Anterior cingulate cortex (tissue), 58 donors: ENCODE data around the gene SSU72.
"Not testable (repeated sequence)": the region's sequence is repeated elsewhere in the genome, so short reads cannot be mapped to it uniquely, and the experiment has no call there.

Experiments
- DNase-seq, 58 donors: peaks; one replicate each; lab custom pipeline; 2025; lab: John Stamatoyannopoulos, UW

Gene SSU72

DNA sequence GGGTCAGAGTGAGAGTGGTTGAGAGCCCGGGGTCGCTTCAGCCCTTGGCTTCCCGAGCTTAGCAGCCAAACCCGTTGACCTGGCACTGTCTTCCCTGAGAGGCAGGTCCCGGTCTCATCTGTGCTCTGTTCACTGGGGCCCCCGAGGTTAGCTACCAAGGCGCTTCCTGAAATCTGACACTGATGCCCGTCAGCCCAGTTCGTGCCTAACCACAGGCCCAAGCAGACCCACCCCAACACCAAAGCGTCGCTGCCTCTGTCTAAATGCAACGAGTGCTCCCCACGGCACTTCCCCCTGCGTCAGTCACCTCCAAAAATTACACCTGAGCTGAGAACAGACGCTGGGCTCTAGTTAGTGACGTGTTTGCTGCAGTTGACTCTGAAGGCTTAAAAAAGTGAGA, 60.3 kb downstream of the SSU72 start:
- DNase-seq, result not testable (repeated sequence)

DNA sequence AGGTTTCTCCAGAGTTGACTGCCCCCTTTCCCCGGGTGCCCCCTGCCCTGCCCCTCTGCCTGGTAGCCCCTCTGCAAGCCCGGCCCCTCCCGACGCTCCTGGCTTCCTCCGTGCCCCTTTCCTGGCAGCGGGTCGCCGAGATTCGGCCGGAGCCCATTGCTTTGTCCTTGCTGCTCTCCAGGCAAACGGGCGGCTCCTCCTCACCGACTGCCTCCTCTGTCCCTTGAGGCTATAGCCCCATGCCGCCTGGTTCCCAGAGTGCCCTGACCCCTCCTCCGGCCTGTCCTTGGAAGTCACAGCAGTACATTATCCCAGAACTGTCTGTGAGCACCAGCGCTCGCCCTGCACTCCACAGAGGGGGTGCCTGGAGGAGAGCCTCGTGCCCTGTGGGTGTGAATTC, 61.0 kb downstream of the SSU72 start:
- DNase-seq, result not testable (repeated sequence)

DNA sequence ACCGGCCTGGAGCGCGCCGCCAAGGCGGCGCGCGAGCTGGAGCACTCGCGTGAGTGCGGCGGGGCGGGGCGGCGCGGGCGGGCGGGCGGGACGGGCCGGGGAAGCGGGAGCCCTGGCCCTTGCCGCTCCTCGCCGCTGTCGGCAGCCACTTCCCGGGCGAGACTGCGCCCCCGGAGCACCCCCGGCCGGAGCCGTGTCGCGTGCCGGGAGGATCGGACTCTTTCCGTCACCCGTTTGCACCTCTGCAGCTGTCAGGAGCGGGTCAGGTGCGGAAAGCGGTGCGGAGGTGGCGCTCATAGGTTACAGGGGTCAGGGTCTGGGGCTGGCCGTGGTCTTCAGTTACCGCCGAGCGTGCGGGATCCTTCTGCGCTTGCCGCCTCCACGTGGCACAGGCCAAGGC, 62.2 kb downstream of the SSU72 start:
- not testable (repeated sequence) for DNase-seq

DNA sequence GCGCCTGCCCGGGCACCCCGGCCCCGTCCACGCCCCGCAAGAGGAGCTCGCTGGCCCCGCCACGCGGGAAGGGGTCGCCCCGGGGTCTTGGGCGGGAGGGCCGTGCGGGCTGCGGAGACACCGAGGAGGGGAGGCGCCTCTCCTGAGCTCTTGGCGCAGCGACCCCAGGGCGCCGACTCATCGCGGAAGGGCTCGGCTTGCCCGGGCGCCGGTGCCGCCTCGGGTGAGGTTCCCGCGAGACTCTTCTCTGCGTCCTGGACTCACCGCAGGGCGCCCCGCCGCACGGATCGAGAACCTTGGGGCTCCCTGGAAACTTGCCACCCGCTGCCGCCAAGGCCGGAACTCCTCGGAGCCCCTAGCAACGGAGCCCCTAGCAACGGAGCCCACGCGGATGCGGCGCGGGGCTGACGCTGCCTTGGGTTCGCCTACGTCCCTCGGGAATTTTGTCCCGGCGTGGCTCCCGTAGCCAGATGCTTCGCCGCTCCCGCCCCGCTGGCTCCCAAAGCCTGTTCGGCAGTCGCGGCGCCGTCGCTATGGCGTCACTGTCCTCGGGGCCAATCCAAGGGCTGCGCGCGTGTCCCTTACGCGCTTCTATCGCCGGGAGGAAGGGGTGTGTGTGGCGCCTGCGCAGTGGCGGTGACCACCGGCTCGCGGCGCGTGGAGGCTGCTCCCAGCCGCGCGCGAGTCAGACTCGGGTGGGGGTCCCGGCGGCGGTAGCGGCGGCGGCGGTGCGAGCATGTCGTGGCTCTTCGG, 63.0 kb downstream of the SSU72 start, which contains the start of gene ATAD3A:
TSS of gene ATAD3A (plus strand) at position 630 of the 753 bp plus-strand sequence. CDS start at position 737, 107 bp downstream.
- peak; percentile 72 to 99 (median 97) for DNase-seq

- DNase-seq, result no peak
Observed at GRCh38 chr1:1510912-1511532, 63.6 kb downstream of the SSU72 start.

DNA sequence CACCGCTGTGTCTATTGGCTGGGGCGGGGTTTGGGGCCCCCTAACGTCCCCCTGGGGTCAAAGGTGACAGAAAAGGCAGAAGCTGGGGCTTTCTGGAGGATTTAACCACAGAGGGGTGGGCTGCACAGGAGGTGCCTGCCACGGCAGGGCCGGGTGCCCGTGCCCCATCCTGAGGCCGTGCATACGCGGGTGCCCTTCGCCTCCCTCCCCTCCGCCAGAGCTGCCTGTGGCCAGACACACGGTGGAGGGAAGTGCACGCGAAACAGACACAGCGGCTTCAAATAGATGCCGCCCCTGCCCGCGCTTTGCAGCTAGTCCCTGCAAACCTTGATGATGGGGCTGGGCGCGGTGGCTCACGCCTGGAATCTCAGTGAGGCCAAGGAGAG, 65.2 kb downstream of the SSU72 start:
- not testable (repeated sequence) for DNase-seq

DNA sequence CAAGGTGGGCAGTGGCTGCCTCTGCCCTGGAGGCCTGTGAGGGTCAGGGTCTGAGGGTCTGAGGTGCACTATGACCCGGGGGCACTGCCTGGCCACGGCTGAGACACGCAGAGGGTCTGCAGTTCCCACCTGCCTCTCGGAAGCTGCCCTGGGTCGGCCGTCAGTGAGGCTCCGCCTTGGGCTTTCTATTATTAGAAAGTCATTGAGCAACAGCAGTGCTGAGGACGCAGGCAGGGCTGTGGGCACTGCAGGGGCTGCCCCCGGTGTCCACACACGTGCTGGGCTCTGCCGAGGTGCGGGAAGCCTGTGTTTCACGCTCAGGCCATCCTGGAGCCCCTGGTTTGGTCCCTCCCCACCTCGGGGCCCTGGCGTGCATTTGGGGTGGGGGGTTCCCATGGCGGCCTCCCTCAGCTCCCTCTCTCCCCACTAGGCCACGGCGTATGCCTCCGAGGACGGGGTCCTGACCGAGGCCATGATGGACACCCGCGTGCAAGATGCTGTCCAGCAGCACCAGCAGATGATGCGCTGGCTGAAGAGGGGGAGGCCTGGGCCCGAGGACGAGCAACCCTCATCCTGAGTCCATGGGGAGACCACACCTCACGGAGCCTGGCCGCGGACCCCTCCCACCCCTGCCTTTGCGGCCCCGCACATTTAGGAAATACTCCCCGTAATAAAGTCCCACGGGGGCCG, 65.7 kb downstream of the SSU72 start:
- DNase-seq, result not testable (repeated sequence)

DNA sequence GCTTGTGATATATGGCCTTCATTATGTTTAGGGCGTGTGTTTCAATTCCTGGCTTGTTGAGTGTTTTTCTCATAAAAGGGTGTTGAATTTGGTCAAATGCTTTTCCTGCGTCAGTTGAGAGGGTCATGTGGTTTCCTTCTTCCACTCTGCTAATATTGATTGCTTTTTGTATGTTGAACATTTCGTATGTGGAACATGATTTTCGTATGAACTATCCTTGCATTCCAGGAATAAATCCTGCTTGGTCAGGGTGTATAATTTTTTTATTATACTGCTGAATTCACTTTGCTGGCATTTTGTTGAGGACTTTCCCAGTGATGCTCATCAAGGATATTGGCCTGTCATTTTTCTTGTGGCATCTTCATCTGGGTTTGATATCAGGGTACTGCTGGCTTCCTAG, 67.4 kb downstream of the SSU72 start:
- DNase-seq, result no peak

DNA sequence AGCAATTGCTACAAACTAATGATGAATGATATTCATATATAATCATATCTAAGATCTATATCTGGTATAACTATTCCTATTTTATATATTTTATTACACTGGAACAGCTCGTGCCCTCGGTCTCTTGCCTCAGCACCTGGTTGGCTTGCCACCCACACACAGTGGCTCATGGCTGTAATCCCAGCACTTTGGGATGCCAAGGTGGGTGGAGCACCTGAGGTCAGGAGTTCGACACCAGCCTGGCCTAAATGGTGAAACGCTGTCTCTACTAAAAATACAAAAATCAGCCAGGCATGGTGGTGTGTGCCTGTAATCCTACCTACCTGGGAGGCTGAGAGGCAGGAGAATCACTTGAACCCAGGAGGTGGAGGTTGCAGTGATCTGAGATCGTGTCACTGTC, 68.9 kb downstream of the SSU72 start:
- not testable (repeated sequence) for DNase-seq

- DNase-seq, result peak in 21 of 58 donors; percentile 1 to 46 (median 21)
Observed at GRCh38 chr1:1505366-1505798, 69.3 kb downstream of the SSU72 start.

- DNase-seq, result peak in 45 of 58 donors; percentile 2 to 64 (median 24)
Observed at GRCh38 chr1:1504777-1505365, 69.8 kb downstream of the SSU72 start.

DNA sequence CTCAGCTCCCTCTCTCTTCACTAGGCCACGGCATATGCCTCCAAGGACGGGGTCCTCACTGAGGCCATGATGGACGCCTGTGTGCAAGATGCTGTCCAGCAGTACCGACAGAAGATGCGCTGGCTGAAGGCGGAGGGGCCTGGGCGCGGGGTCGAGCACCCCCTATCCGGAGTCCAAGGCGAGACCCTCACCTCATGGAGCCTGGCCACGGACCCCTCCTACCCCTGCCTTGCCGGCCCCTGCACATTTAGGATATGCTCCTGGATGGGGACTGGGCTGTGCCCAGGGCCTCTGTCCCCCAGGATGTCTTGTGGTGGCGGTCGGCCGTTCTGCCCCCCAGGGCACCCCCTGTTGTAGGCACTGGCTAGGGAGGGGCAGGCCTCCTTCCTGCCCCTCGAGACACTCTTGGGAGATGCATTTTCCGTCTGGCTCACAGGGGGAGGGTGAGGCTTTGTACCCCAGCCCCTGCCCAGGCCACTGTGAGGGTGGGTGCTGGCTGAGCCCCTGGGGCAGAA, 79.1 kb downstream of the SSU72 start:
- DNase-seq, result not testable (repeated sequence)

- not testable (repeated sequence) for DNase-seq
Observed at GRCh38 chr1:1494311-1494710, 80.4 kb downstream of the SSU72 start.
